Gastroesophageal sphincter (tissue), 4 donors: Measurements from ENCODE around the gene TMEM120B. TPM values are rescaled to one million over a fixed set of nuclear protein-coding genes. Genes with fewer than 3 reads are reported as not detected.
A peak's percentile ranks its signal among the peaks of the same experiment; 100 is the strongest.

Experiments used
- ATAC-seq: fragments of 150-250 bp; one replicate; pipeline ENCODE4 v1.9.1; 2016; ENCODE audit warnings: mild to moderate bottlenecking, moderate library complexity
- H3K27ac ChIP-seq, 4 donors: fragments of 200-600 bp; sonication (generic) in 3 of 4; 1 replicate in 3 of 4; 2 replicates in 1 of 4; pipeline ENCODE4 v1.5.1; 2016 to 2019
- H3K27me3 ChIP-seq: fragments of 200-600 bp; sonication (generic); one replicate; pipeline ENCODE4 v1.5.1; 2019
- H3K36me3 ChIP-seq, 2 donors: fragments of 200-600 bp; sonication (generic); one replicate each; pipeline ENCODE4 v1.5.1; 2019; ENCODE audit warnings: control low read depth in 1 of 2
- H3K4me1 ChIP-seq, 3 donors: fragments of 200-600 bp; sonication (generic); 1 replicate in 2 of 3; 2 replicates in 1 of 3; pipeline ENCODE4 v1.5.1; 2016 to 2019; ENCODE audit warnings: control low read depth in 2 of 3
- H3K4me3 ChIP-seq, 2 donors: fragments of 200-600 bp; sonication (generic); one replicate each; pipeline ENCODE4 v1.5.1; 2019; ENCODE audit warnings: mild to moderate bottlenecking in 1 of 2, moderate library complexity in 1 of 2
- H3K9me3 ChIP-seq, 3 donors: fragments of 200-600 bp; sonication (generic); one replicate each; pipeline ENCODE4 v1.5.1; 2017 to 2019; ENCODE audit warnings: control low read depth in 2 of 3
- EP300 ChIP-seq: sonication (generic); formaldehyde crosslinking; IDR thresholded peaks from one replicate; pipeline ENCODE4 v1.6.1; 2017; ENCODE audit warnings: antibody characterized with exemption, mild to moderate bottlenecking
- POLR2A ChIP-seq, 2 donors: fragments of 450-650 bp; IDR thresholded peaks; one replicate each; pipeline ENCODE4 v1.6.1; 2017; ENCODE audit warnings: antibody characterized with exemption in 2 of 2, mild to moderate bottlenecking in 2 of 2, moderate library complexity in 1 of 2
- POLR2AphosphoS5 ChIP-seq: sonication (generic); formaldehyde crosslinking; IDR thresholded peaks from one replicate; pipeline ENCODE4 v1.6.1; 2017; ENCODE audit warnings: antibody characterized with exemption
- WGBS, 2 donors: methylation state at CpG; one replicate each; pipeline ENCODE4 v1.1.5; 2018; ENCODE audit warnings: low coverage in 1 of 2; 5-methylcytosine and 5-hydroxymethylcytosine counted together
- total RNA-seq, 4 donors: library from RNA; depleted of rRNA; stranded (reverse); fragments of >200 nt; gene quantifications; one replicate each; pipeline ENCODE4 v1.1.0, GENCODE V29; 2016
- TF ChIP-seq, protein P1 (sequence below), 4 experiments: fragments of 200-600 bp in 2 of 4; fragments of 450-650 bp in 2 of 4; sonication (generic) in 1 of 4; IDR thresholded peaks; one replicate each; pipeline ENCODE4 v1.5.1; 2017 to 2019; ENCODE audit warnings: antibody characterized with exemption in 4 of 4, mild to moderate bottlenecking in 2 of 4, moderate library complexity in 2 of 4

Gene TMEM120B
- total RNA-seq, 4 donors from 2014 or later: 4.2 to 14.3 (median 9.9) TPM

DNA sequence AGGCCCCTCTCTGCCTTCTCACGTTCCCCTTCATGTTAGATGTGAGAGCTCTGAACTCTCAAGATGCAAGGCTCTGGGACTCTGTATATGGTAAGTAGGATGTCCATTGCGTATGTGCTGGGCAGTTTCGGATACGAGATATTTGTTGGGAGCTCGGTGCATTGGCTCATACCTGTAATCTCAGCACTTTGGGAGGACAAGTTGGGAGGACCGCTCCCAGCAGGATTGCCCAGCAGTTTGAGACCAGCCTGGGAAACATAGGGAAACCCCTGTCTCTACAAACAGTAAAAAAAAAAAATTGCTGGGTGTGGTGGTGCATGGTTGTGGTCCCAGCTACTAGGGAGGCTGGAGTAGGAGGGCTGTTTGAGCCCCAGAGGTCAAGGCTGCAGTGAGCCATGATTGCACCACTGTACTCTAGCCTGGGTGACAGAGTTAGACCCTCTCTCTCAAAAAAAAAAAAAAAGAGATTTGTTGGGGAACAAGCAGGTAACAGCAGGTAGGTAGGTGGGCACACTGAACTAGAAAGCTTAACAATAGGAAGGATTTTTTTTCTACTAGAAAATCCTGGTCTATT is 3.4 kb downstream of the TMEM120B start:
- Histone ChIP-seq H3K4me3 (no peak overlapping the region), H3K27me3 (no peaks in the 10 kb centered on the region), H3K9me3 (no peaks in the 10 kb centered on the region), H3K4me1 (peaks cover 0 to 53% (median 12%) of the 10 kb centered on the region in 3 donors), H3K36me3 (no peaks in the 10 kb centered on the region), H3K27ac (no peak overlapping the region)
- no peak for ATAC-seq
- TF ChIP-seq, protein P1, sequence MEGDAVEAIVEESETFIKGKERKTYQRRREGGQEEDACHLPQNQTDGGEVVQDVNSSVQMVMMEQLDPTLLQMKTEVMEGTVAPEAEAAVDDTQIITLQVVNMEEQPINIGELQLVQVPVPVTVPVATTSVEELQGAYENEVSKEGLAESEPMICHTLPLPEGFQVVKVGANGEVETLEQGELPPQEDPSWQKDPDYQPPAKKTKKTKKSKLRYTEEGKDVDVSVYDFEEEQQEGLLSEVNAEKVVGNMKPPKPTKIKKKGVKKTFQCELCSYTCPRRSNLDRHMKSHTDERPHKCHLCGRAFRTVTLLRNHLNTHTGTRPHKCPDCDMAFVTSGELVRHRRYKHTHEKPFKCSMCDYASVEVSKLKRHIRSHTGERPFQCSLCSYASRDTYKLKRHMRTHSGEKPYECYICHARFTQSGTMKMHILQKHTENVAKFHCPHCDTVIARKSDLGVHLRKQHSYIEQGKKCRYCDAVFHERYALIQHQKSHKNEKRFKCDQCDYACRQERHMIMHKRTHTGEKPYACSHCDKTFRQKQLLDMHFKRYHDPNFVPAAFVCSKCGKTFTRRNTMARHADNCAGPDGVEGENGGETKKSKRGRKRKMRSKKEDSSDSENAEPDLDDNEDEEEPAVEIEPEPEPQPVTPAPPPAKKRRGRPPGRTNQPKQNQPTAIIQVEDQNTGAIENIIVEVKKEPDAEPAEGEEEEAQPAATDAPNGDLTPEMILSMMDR (IDR thresholded peaks at IDR 0.05): no peak
- TF ChIP-seq POLR2AphosphoS5 (no peak), POLR2A (IDR thresholded peaks at IDR 0.05) (no peak), EP300 (no peak)
- 50 to 77% methylated on average over 2 to 5 of the region's 6 CpGs for WGBS, 2 donors

DNA sequence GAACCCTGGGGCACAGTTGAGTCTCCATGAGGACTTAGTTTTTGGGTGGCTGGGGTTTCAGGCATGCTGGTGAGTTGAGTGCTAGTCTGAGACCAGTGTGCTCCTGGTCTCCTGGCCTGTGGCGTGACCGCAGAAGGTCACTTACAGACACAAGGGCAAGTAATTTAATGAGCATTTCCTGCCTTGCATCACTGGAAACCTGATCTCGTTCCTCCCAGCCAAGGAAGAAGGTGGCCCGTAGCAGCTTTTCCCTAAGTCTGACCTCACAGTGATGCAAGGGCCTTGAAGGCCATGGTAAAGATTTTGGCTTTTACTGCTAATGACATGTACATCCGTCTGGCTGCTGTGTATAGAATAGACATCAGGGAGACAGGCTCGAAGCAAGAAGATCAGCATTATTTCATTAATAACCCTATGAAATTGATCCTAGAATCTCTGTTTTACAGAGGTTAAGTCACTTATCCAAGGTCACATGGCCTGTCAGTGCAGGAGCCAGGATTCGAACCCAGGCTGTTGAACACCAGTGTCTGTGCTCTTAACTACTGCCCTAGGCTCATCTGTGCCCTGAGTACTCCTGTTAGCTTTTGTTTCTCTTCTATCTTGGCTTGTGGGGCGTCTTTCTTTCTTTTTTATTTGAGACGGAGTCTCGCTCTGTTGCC is 4.6 kb downstream of the TMEM120B start:
- Histone ChIP-seq H3K27ac (peak overlapping the region in 2 of 4 donors; percentile 14 to 18), H3K9me3 (no peaks in the 10 kb centered on the region), H3K4me1 (peaks cover 0 to 41% (median 7%) of the 10 kb centered on the region in 3 donors), H3K27me3 (no peaks in the 10 kb centered on the region), H3K4me3 (no peak overlapping the region), H3K36me3 (no peaks in the 10 kb centered on the region)
- 73 to 80% methylated on average over 5 to 8 of the region's 10 CpGs for WGBS, 2 donors
- TF ChIP-seq, protein P1 (IDR thresholded peaks at IDR 0.05): no peak
- no peak for ATAC-seq

DNA sequence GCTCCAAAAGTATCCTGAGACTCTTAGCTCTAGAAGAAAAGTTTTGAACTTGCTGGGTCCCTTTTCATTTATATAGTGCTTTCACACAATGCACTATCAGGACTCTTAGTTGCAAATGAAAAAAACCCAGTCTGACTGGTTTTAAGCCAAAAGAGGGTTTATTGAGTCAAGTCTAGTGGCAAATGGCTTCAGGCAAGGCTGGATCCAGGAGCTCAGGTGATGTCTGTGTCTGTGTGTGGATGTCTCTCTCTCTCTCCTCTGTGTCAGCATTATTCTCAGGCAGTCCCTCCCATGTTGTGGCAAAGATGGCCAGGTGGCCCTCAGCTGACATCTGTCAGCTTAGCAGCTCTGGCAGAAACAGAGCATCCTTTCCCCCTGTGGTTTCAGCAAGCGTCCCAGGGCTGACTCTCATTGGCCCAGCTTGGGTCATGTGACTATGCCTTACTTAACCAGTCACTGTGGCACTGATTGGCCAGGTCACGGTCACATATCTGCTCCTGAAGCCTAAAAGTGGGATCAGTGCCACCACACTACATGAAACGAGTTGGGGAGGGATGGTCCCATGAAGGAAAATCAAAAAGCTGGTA is 6.2 kb downstream of the TMEM120B start:
- Histone ChIP-seq H3K36me3 (no peaks in the 10 kb centered on the region), H3K27me3 (no peaks in the 10 kb centered on the region), H3K4me1 (peaks cover 0 to 32% (median under 1%) of the 10 kb centered on the region in 3 donors), H3K27ac (peak overlapping the region in 1 of 4 donors; percentile 59), H3K9me3 (no peaks in the 10 kb centered on the region), H3K4me3 (no peak overlapping the region)
- WGBS, 2 donors: 60 to 93% methylated on average over 1 to 2 of the region's 3 CpGs
- no peak for TF ChIP-seq POLR2AphosphoS5
- no peak for TF ChIP-seq POLR2A (IDR thresholded peaks at IDR 0.05)
- no peak for TF ChIP-seq EP300
- TF ChIP-seq, protein P1 (IDR thresholded peaks at IDR 0.05): no peak
- no peak for ATAC-seq

DNA sequence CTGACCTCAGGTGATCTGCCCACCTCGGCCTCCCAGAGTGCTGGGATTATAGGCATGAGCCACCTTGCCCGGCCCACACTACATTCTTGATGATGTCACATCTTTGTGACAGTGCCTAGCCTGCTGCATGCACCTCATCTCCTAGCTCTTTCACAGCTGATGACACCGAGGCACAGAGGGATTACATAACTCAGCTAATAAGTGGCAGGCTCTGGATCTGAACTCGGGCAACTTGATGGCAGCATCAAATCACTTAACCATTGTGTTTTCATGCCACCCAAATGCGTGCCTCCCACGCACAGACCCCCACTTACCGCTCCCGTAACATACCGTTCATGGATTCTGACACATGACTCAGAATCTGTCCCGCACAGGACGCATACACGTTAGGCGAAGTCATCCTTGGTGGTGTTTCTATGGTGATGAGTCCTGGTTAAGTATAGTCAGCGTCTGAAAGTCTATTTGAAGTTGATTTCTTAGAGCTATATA is 7.4 kb downstream of the TMEM120B start:
- H3K27me3 ChIP-seq: no peaks in the 10 kb centered on the region
- H3K4me3 ChIP-seq: no peak overlapping the region
- peak overlapping the region in 3 of 4 donors; percentile 38 to 59 (median 41) for H3K27ac ChIP-seq
- TF ChIP-seq, protein P1 (IDR thresholded peaks at IDR 0.05): no peak
- TF ChIP-seq POLR2AphosphoS5: peak; percentile 68
- H3K4me1 ChIP-seq: peaks cover 0 to 20% (median 0%) of the 10 kb centered on the region in 3 donors
- H3K36me3 ChIP-seq: no peaks in the 10 kb centered on the region
- 35 to 61% methylated on average over 11 of the region's 14 CpGs for WGBS, 2 donors
- ATAC-seq: peak; percentile 53
- H3K9me3 ChIP-seq: no peaks in the 10 kb centered on the region
